22Rv1 (cell line): ENCODE results near the gene CYP3A4.

ENCODE experiments used
- CTCF ChIP-seq: fragments of 450-650 bp; IDR thresholded peaks from 2 replicates; pipeline ENCODE4 v1.5.1; 2017; ENCODE audit warnings: mild to moderate bottlenecking
- ZFX ChIP-seq: fragments of 450-650 bp; IDR thresholded peaks from 2 replicates; pipeline ENCODE4 v1.6.1; 2017; ENCODE audit warnings: antibody characterized with exemption, borderline replicate concordance

- TF ChIP-seq CTCF (no peak), ZFX (no peak)
Measured at GRCh38 chr7:99768471-99768870, 15.5 kb downstream of the CYP3A4 start.
